HG03565 (cell line): ENCODE measurements around the gene RNF123.

Source experiments
- ATAC-seq: cut with Tn5 transposase; IDR thresholded peaks from one replicate; pipeline ENCODE4 v1.9.1; 2021; ENCODE audit warnings: mild to moderate bottlenecking, moderate library complexity; ENCODE audit not compliant: unreplicated experiment

RNF123 gene

GRCh38 chr3:49717211-49717958 is 28.0 kb downstream of the RNF123 start:
- ATAC-seq: no peak

- ATAC-seq: no peak
Measured at GRCh38 chr3:49717959-49718857, 28.9 kb downstream of the RNF123 start.

DNA sequence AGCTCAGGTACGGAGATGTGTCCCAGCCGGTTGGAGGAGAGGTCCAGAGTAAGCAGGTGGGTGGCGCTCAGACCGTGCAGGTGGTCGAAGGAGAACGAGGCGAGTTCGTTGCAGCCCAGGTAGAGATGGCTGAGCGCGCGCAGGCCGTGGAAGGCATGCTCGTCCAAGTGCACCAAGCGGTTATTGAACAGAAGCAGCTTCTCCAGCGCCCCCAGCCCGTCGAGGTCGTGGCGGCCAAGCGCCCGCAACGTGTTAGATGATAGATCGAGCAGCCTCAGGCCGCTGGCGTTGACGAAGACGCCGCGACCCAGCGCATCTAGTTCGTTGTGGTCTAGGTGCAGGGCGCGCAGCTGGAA is 29.5 kb downstream of the RNF123 start:
- no peak for ATAC-seq

GRCh38 chr3:49719214-49719884 is 30.0 kb downstream of the RNF123 start, which contains the start of gene AMIGO3:
TSS of gene AMIGO3 (minus strand) at chr3:49719684. CDS start at chr3:49719465, 219 bp downstream.
- peak; percentile 24 for ATAC-seq

GRCh38 chr3:49720855-49721595 is 31.7 kb downstream of the RNF123 start:
- ATAC-seq: no peak

GRCh38 chr3:49721596-49721895 is 32.2 kb downstream of the RNF123 start:
- no peak for ATAC-seq

GRCh38 chr3:49721896-49722781 is 32.8 kb downstream of the RNF123 start:
- ATAC-seq: no peak

DNA sequence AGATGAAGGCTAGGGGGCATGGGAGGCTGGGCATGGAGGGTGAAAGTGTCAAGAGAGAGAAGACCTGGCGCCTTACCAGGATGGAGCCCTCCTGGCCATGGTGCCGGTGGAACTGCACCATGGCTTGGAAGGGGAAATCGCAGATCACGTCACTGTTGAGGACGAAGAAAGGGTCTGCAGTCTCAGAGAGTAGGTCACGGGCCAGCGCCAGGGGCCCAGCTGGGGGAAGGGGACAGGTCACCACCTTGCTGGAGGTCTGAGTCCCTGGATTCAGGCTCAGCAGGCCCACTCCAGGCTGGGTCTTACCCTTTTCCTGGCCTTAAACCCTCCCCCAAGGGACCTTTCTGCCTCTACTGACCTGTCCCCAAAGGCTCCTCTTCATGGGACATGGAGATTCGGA is 33.5 kb downstream of the RNF123 start:
- no peak for ATAC-seq

GRCh38 chr3:49723296-49723627 is 33.9 kb downstream of the RNF123 start:
- no peak for ATAC-seq

DNA sequence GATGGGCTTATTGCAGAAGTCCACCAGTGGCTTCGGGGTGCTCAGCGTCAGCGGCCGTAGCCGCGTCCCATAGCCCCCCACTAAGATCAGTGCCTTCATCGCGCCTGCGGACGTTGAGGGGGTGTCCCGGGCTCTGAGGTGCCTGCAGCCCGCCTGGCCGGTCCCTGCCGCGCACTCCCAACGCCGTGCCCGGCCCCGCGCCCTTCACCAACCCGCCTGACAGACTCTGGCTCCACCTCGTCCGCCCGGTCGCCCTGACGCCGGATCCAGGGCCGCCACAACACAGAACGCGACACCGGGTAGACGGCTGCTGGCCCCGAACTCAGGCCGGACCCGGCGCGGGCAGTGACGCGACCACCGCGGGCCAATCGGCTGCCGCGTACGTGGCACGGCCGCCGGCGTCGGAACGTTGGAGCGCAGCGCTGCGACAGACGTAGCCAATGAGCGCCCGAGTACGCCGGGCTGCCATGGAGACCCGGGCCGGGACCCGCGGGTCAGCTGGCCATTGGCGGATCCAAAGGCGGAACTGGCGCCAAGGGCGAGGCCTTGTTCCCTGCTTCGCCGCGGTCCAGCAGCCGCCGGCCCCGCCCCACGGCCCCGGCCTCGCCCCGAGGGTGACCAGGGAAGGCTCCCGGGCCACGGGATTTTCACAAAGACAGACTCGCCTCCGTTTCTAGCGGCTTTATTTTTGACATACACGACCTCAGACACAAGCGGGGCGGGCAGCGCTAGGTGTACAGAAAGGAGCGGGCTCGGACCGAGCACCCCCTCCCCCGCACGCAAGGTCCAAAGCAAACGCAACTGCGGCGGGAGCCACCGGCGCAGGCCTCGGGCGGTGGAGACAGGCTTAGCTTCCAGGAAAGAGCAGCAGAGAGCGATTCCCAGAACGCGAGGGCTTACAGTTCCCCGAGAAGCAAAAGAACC is 34.5 kb downstream of the RNF123 start, which contains the start of gene GMPPB:
TSS of gene GMPPB (minus strand) at position 324 of the 924 bp plus-strand sequence. CDS start at position 99, 225 bp downstream.
- peak; percentile 80 for ATAC-seq

- no peak for ATAC-seq
Measured at GRCh38 chr3:49724586-49724985, 35.2 kb downstream of the RNF123 start.

- ATAC-seq: no peak
Measured at GRCh38 chr3:49725906-49726681, 36.7 kb downstream of the RNF123 start.

GRCh38 chr3:49727154-49727923 is 38.0 kb downstream of the RNF123 start:
- ATAC-seq: no peak

GRCh38 chr3:49727924-49728361 is 38.6 kb downstream of the RNF123 start:
- ATAC-seq: no peak

DNA sequence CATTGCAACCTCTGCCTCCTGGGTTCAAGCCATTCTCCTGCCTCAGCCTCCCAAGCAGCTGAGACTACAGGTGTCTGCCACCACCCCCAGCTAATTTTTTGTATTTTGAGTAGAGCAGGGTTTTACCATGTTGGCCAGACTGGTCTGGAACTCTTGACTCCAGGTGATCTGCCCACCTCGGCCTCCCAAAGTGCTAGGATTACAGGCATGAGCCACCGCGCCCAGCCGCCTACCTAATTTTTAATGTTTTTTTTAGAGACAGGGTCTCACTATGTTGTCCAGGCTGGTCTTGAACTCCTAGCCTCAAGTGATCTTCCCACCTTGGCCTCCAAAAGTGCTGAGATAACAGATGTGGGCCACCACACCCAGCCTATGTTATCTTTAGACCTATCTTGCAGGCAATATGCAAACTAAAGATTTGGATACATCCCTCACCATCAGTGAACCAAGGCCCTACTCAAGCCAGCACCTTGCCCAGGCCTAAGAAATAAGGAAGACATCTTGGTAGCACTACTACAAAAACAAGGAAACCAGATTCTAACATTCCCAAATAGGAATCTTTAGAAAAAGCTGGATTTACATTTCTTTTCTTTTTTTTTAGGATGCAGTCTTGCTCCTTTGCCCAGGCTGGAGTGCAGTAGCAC is 40.7 kb downstream of the RNF123 start:
- no peak for ATAC-seq

DNA sequence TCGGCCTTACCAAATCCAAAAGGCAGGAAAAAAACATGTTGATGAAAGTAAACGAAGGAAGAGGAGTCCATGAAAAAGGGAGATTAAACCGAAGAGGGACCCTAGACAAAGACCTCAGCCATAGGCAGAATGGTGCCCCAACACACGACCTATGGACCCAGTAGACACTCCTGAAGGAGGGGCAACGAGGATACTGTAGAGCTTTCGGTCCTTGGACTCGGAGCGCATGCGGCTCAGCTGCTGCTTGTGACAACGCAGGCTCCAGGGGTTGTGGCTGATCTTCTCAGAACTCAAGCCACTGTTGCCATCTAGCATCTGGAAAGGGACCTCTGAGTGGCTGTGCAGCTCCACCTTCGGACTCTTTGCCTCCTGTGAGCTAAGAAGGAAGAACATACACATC is 43.2 kb downstream of the RNF123 start:
- no peak for ATAC-seq

DNA sequence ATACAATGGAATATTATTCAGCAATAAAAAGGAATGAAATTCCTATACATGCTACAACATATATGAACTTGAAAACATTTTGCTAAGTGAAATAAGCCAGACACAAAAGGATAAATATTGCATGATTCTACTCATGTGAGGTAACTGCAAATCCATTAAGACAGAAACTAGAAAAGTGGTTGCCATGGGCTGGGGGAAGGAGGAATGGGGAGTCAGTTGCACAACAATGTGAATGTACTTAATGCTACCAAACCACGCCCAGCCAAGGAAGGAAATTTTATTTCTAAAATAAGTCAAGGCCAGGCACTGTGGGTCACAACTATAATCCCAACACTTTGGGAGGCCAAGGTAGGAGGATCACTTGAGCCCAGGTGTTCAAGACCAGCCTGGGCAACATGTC is 44.2 kb downstream of the RNF123 start:
- ATAC-seq: no peak
